Measurements from ENCODE around the gene MTF2.
A peak's percentile ranks its signal among the peaks of the same experiment; 100 is the strongest.

The MTF2 gene

DNA sequence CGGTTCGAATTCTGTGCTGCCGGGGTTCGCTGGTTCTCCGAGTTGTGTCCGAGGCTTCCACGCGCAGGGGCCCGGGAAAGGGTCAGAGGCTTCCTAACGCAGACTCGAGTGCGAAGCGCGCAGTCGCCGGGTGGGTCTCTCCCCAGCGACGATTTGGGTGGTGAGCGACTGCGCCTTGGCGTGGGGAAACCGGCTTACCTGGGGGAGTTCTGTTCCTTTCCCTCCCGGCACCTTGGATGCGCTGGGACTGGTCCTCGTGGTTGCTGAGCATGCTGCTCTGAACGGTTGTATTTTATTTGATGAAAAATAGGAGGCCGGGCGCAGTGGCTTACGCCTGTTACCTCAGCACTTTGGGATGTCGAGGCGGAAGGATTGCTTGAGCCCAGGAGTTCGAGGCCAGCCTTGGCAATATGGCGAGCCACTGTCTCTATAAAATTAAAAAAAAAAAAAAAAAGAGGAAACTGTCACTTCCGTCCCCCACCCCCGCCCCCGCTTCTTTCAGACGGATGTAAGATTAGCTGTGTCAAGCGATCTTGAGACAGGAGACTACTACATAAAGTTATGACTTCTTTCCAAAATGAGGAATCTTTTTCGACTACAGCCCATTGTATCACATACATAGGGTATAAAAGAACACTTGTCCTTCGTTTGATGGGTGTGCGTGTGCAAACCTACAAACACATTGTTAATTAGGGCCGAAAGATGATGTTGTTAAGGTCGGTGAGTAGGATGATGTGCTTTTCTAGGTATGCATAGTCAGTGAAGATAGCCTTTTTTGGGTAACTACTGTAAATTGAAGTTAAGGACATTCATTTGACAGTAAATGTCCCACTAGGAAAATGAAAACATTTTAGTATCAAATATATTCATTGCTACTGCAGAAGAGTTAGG, 101.9 kb downstream of the MTF2 start, which contains the start of gene CCDC18:
TSS of gene CCDC18 (plus strand) at position 2 of the 891 bp plus-strand sequence. CDS start 2,638 bp downstream, outside the sequence.
- DNase-seq (ENCODE audit: low read depth in 3 of 3): peak in 1 of 3 experiments; percentile 23

DNA sequence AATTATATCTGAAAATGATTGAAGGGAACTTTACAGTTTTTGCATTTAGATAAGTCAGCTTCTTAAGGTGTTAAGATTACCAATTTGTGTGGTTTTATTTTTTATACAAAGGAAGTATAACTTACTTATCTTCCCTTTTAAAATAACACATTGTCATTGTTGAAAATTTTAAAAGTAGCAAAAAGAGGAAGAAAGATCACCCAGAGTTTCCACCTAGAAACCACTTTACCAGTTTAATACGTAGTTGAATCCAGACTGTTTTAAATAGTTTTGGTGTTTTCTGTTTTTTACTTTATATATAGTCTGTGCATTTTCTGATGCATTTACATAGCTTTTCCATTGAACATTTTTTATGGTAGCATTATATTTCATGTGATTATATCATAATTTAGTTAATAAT, 107.6 kb downstream of the MTF2 start:
- DNase-seq (ENCODE audit: low read depth in 3 of 3): no peak

Data from stimulated activated CD4-positive, alpha-beta T cell treated with anti-CD3 and anti-CD28 coated beads, TNF-alpha, amount 100 ng/mL, for 4 hours (primary cell).